MM.1S (cell line): ENCODE measurements around the gene BTBD1.

ENCODE experiments used
- DNase-seq: peaks from one replicate; pipeline ENCODE4 v3.0.0-alpha.2; 2015
- H2AFZ ChIP-seq: fragments of 300-600 bp; sonication (generic); 2 replicates; pipeline ENCODE4 v1.6.0; 2016; ENCODE audit warnings: antibody characterized with exemption, low read length
- H3F3A ChIP-seq: fragments of 300-600 bp; sonication (generic); 2 replicates; pipeline ENCODE4 v1.6.1; 2016; ENCODE audit warnings: mild to moderate bottlenecking, antibody characterized with exemption, low read length, moderate library complexity, mixed read lengths; ENCODE audit not compliant: insufficient read depth
- H3K27ac ChIP-seq: fragments of 300-600 bp; sonication (generic); 2 replicates; pipeline ENCODE4 v1.5.1; 2016; ENCODE audit warnings: mild to moderate bottlenecking, low read length
- H3K27me3 ChIP-seq: fragments of 300-600 bp; sonication (generic); replicated peaks from 2 replicates; pipeline ENCODE4 v1.6.0; 2016; ENCODE audit warnings: low read length; ENCODE audit not compliant: insufficient read depth
- H3K36me3 ChIP-seq: fragments of 300-600 bp; sonication (generic); replicated peaks from 2 replicates; pipeline ENCODE4 v1.6.1; 2016; ENCODE audit warnings: mild to moderate bottlenecking, low read length, mixed read lengths; ENCODE audit not compliant: insufficient read depth
- H3K4me1 ChIP-seq: fragments of 300-600 bp; sonication (generic); 2 replicates; pipeline ENCODE4 v1.6.1; 2016; ENCODE audit warnings: low read length, mixed read lengths
- H3K4me2 ChIP-seq: fragments of 300-600 bp; sonication (generic); 2 replicates; pipeline ENCODE4 v1.6.0; 2016; ENCODE audit warnings: low read depth, low read length
- H3K4me3 ChIP-seq: fragments of 300-600 bp; sonication (generic); 2 replicates; pipeline ENCODE4 v1.5.1; 2016; ENCODE audit warnings: low read length, mixed read lengths
- H3K79me2 ChIP-seq: fragments of 300-600 bp; sonication (generic); 2 replicates; pipeline ENCODE4 v1.6.1; 2016; ENCODE audit warnings: mixed run types, low read length, mixed read lengths
- H3K9ac ChIP-seq: fragments of 300-600 bp; sonication (generic); 2 replicates; pipeline ENCODE4 v1.6.1; 2016; ENCODE audit warnings: low read length, mixed read lengths
- H3K9me2 ChIP-seq: fragments of 300-600 bp; sonication (generic); replicated peaks from 2 replicates; pipeline ENCODE4 v1.6.1; 2016; ENCODE audit warnings: mild to moderate bottlenecking, low read length, mixed read lengths; ENCODE audit not compliant: insufficient read depth
- H3K9me3 ChIP-seq: fragments of 300-600 bp; sonication (generic); replicated peaks from 2 replicates; pipeline ENCODE4 v1.6.1; 2016; ENCODE audit warnings: mild to moderate bottlenecking, low read length, mixed read lengths; ENCODE audit not compliant: insufficient read depth
- H4K20me1 ChIP-seq: fragments of 300-600 bp; sonication (generic); 2 replicates; pipeline ENCODE4 v1.6.1; 2016; ENCODE audit warnings: mild to moderate bottlenecking, low read length, moderate library complexity, mixed read lengths; ENCODE audit not compliant: insufficient read depth
- EZH2 ChIP-seq: fragments of 300-600 bp; sonication (generic); optimal IDR thresholded peaks from 2 replicates; pipeline ENCODE3; 2017; ENCODE audit warnings: low read depth, mild to moderate bottlenecking, antibody characterized with exemption, low read length, mixed read lengths
- EZH2phosphoT487 ChIP-seq: fragments of 300-600 bp; sonication (generic); IDR thresholded peaks from 2 replicates; pipeline ENCODE4 v1.6.1; 2018; ENCODE audit warnings: antibody characterized with exemption, low read length
- TF ChIP-seq, protein P1 (sequence below): fragments of 300-600 bp; sonication (generic); IDR thresholded peaks from 2 replicates; pipeline ENCODE4 v1.5.1; 2016; ENCODE audit warnings: antibody characterized with exemption, low read length, mixed read lengths

The BTBD1 gene

GRCh38 chr15:82966671-82967071 is 100.4 kb downstream of the BTBD1 start:
- Histone ChIP-seq H3K36me3 (no peaks in the 10 kb centered on the region), H3K4me3 (no peak overlapping the region), H3K9me2 (no peaks in the 10 kb centered on the region), H3K27ac (peak overlapping the region; percentile 9; the same call in 1 of the 2 replicates), H2AFZ (no peak overlapping the region), H3F3A (0 out of 2 replicates have a peak, but pooled peaks cover 3% of the 10 kb centered on the region), H3K4me1 (peaks cover 8% of the 10 kb centered on the region), H3K27me3 (no peaks in the 10 kb centered on the region), H3K9me3 (no peaks in the 10 kb centered on the region), H3K4me2 (no peak overlapping the region), H3K9ac (no peak overlapping the region), H4K20me1 (no peaks in the 10 kb centered on the region), H3K79me2 (no peaks in the 10 kb centered on the region)
- TF ChIP-seq EZH2phosphoT487 = no peak
- TF ChIP-seq EZH2 = no peak
- TF ChIP-seq, protein P1, sequence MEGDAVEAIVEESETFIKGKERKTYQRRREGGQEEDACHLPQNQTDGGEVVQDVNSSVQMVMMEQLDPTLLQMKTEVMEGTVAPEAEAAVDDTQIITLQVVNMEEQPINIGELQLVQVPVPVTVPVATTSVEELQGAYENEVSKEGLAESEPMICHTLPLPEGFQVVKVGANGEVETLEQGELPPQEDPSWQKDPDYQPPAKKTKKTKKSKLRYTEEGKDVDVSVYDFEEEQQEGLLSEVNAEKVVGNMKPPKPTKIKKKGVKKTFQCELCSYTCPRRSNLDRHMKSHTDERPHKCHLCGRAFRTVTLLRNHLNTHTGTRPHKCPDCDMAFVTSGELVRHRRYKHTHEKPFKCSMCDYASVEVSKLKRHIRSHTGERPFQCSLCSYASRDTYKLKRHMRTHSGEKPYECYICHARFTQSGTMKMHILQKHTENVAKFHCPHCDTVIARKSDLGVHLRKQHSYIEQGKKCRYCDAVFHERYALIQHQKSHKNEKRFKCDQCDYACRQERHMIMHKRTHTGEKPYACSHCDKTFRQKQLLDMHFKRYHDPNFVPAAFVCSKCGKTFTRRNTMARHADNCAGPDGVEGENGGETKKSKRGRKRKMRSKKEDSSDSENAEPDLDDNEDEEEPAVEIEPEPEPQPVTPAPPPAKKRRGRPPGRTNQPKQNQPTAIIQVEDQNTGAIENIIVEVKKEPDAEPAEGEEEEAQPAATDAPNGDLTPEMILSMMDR = no peak
- DNase-seq = peak; percentile 73
